Measurements from ENCODE around the gene IGF2BP3.

Gene IGF2BP3

GRCh38 chr7:23486002-23486773, 15.9 kb upstream of the IGF2BP3 start:
- H3K4me3 ChIP-seq (ENCODE audit: low read length) = no peak overlapping the region
- TF ChIP-seq CTCF (IDR thresholded peaks at IDR 0.05; ENCODE audit: insufficient read depth, low read depth, low read length, missing control alignments) = no peak
- DNase-seq (ENCODE audit: low read depth) = no peak

GRCh38 chr7:23482686-23483085, 12.4 kb upstream of the IGF2BP3 start:
- TF ChIP-seq CTCF (IDR thresholded peaks at IDR 0.05; ENCODE audit: insufficient read depth, low read depth, low read length, missing control alignments) = no peak
- no peak for DNase-seq (ENCODE audit: low read depth)
- no peak overlapping the region for H3K4me3 ChIP-seq (ENCODE audit: low read length)

GRCh38 chr7:23477962-23478866, 7.9 kb upstream of the IGF2BP3 start:
- H3K4me3 ChIP-seq (ENCODE audit: low read length) = no peak overlapping the region
- no peak for TF ChIP-seq CTCF (IDR thresholded peaks at IDR 0.05; ENCODE audit: insufficient read depth, low read depth, low read length, missing control alignments)
- DNase-seq (ENCODE audit: low read depth) = no peak

- TF ChIP-seq CTCF (IDR thresholded peaks at IDR 0.05; ENCODE audit: insufficient read depth, low read depth, low read length, missing control alignments) = no peak
- no peak overlapping the region for H3K4me3 ChIP-seq (ENCODE audit: low read length)
- DNase-seq (ENCODE audit: low read depth) = no peak
Observed at GRCh38 chr7:23477157-23477499, 6.8 kb upstream of the IGF2BP3 start.

- no peak overlapping the region for H3K4me3 ChIP-seq (ENCODE audit: low read length)
- TF ChIP-seq CTCF (IDR thresholded peaks at IDR 0.05; ENCODE audit: insufficient read depth, low read depth, low read length, missing control alignments) = no peak
- no peak for DNase-seq (ENCODE audit: low read depth)
Observed at GRCh38 chr7:23476286-23477156, 6.2 kb upstream of the IGF2BP3 start.

- no peak overlapping the region for H3K4me3 ChIP-seq (ENCODE audit: low read length)
- no peak for DNase-seq (ENCODE audit: low read depth)
- TF ChIP-seq CTCF (IDR thresholded peaks at IDR 0.05; ENCODE audit: insufficient read depth, low read depth, low read length, missing control alignments) = no peak
Observed at GRCh38 chr7:23475576-23475839, 5.2 kb upstream of the IGF2BP3 start.

All from epithelial cell of esophagus (primary cell).